DOHH2 (cell line): ENCODE data around the gene HDAC4.

Experiments
- EZH2phosphoT487 ChIP-seq: fragments of 200-600 bp; sonication (generic); IDR thresholded peaks from 2 replicates; pipeline ENCODE4 v1.6.1; 2017; ENCODE audit warnings: borderline replicate concordance, mild to moderate bottlenecking, antibody characterized with exemption, low read length, moderate library complexity, mixed read lengths
- TF ChIP-seq, protein P1 (sequence below): fragments of 200-600 bp; sonication (generic); IDR thresholded peaks from one replicate; pipeline ENCODE4 v1.5.1; 2014; ENCODE audit warnings: antibody characterized with exemption, mild to moderate bottlenecking, low read depth, low read length; ENCODE audit not compliant: poor library complexity, severe bottlenecking

DNA sequence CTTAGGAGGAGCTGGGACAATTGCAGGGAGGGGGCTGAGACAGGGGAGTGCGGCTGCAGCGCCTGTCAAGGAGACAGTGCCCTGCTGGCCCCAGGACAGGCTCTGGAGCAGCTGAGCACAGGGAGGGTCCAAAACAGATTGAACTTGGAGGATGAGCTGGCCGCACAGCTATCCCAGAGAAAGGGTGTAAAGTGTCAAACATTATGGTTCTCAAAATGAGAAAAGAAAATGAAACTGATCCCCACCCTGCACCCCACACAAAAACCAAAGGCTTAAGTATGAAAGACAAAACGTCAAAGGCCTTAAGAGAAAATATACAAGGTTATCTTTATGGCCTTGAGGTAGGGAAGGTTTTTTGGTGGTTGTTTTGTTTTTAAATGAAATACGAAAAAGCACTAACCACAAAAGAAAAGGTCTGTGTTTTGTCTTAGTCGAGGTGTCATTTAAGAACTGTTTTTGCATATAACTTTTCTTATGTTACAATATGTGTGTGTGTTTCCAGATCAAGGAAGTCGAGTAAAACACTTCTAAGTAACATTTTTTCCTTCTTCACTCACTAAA is 111.8 kb downstream of the HDAC4 start:
- no peak for TF ChIP-seq EZH2phosphoT487
- TF ChIP-seq, protein P1, sequence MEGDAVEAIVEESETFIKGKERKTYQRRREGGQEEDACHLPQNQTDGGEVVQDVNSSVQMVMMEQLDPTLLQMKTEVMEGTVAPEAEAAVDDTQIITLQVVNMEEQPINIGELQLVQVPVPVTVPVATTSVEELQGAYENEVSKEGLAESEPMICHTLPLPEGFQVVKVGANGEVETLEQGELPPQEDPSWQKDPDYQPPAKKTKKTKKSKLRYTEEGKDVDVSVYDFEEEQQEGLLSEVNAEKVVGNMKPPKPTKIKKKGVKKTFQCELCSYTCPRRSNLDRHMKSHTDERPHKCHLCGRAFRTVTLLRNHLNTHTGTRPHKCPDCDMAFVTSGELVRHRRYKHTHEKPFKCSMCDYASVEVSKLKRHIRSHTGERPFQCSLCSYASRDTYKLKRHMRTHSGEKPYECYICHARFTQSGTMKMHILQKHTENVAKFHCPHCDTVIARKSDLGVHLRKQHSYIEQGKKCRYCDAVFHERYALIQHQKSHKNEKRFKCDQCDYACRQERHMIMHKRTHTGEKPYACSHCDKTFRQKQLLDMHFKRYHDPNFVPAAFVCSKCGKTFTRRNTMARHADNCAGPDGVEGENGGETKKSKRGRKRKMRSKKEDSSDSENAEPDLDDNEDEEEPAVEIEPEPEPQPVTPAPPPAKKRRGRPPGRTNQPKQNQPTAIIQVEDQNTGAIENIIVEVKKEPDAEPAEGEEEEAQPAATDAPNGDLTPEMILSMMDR = no peak
